ENCODE results near the gene COPG2.

The COPG2 gene

DNA sequence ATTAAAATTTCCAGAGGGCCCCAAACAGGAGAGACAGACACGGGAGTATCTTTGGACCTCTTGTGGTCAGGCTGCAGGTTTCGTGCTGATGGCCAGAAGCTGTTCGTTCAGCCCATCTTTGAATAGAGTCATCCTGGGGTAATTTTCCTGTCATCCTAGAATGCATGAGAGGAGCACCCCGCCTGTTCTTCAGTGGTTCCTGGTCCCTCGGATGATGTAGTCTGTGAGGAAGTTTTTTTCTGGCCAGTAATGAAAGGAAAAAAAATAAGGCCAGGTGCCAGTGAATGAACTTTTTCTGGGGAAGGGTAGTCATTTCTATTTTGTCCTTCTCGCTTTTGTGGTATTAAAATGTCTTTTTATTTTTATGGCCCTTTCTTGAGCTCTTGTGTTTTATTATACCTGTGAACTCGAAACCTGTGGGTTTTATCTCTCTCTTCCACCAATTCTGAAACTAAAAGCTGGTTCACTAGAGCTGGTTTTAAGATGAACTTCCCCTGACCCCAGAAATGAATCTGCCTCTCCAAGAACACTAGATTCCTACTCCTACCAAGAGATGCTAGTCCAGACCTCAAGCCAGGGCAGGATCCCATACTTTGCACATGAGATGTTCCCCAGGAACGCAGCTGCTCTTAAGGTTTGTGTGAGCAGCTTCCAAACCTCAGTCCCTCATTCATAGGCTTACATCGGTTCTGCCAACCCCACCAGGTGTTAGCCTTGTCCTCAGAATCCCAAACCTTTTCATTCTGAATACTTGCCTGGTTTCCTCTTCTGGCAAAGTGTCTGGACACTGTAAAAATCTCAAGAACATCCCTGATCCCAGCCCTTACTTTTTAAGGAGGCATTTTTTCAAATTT is 192.0 kb downstream of the COPG2 start:
- no peak overlapping the region for H3K4me3 ChIP-seq (ENCODE audit: low read depth, low read length)

- no peak overlapping the region for H3K4me3 ChIP-seq (ENCODE audit: low read depth, low read length)
These were observed 192.8 kb downstream of the COPG2 start for GRCh38 chr7:130475776-130476175.

GRCh38 chr7:130473876-130474275 is 194.7 kb downstream of the COPG2 start:
- H3K4me3 ChIP-seq (ENCODE audit: low read depth, low read length), result no peak overlapping the region

DNA sequence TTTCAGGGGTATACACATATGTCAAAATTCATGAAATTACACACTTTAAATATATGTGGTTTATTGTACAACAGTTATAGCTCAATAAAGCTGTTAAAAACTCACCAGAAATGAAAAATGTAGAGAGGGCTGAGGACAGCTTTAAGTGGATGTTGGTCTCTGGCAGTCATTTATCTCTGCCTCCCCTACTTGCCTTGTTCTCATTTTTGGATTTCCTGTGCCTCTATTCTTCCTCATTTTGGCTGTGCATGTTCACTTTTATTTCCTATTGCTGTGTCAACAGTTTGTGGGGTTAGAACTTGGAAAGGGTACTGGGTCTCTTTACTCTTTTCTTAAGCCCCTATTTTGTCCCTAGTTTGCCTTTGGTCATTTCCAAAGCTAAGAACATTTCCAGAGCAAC is 195.3 kb downstream of the COPG2 start:
- no peak overlapping the region for H3K4me3 ChIP-seq (ENCODE audit: low read depth, low read length)

DNA sequence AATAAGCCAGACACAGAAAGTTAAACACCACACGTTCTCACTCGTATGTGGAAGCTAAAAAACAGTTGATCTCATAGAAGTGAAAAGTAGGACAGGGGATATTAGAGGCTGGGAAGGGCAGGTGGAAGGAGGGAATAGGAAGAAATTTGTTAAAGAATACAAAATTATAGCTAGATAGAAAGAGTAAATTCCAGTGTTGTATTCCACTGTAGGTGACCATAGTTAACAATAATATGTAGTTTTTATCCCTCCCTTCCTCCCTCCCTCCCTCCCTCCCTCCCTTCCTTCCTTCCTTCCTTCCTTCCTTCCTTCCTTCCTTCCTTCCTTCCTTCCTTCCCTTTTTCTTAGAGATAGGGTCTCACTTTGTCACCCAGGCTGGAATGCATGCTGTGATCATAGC is 196.6 kb downstream of the COPG2 start:
- H3K4me3 ChIP-seq (ENCODE audit: low read depth, low read length), result no peak overlapping the region

GRCh38 chr7:130468612-130469011 is 199.9 kb downstream of the COPG2 start:
- H3K4me3 ChIP-seq (ENCODE audit: low read depth, low read length), result no peak overlapping the region

DNA sequence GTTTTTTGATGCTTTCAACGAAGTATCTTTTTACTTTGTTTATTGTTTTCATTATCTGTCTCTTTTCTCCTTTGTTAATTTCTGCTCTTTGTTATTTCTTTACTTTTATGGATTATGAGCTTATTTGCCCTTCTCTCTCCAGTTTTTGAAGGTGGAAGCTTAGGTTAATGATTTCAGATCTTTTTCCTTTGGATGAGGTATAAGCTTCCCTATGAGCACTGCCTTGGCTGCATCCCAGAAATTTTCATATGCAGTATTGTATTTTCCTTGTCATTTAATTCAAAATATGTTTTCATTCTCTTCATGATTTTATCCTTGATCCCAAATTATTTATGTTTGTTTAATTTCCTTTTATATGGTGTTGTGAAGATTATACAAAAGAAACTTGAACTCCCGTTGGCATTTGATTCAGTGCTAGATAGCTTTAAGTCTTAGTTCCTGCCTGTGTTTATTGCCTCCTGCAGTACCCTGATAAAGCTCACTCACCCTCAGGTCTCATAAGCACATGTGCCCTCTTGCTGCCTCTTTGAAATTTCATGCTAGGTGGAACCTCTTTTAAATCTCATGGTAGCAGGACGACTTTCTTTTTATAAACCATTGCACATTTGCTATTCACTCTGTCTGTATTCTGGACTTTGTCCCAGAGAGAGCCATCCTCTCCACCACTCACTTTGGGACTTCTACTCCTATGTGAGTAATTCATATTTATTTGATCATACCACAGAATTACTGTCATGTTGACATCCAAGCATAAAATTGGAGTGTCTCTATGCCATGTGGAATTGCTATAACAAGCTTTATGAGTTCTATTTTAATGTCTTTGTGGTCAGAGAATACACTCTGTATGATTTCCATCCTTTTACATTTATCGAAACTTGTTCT is 204.8 kb downstream of the COPG2 start:
- H3K4me3 ChIP-seq (ENCODE audit: low read depth, low read length), result no peak overlapping the region

DNA sequence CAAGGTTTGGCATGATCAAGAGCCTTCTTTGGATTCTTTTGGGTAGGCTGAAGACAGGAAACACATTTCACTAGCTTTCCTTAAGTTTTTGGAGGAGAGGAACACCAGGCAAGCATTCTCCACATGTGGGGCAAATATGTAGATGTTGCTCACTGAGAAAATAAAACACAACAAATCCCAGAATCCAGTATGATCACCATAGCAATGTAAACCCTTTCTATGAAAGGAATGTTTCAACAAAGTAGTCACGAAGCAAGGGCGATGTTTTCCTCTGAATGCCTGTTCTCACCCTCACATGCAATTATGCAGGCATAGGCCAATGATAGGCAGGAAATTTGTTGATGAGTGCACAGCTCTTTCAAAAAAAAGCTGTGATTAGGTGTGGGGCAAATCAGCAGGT is 207.3 kb downstream of the COPG2 start:
- H3K4me3 ChIP-seq (ENCODE audit: low read depth, low read length), result no peak overlapping the region

DNA sequence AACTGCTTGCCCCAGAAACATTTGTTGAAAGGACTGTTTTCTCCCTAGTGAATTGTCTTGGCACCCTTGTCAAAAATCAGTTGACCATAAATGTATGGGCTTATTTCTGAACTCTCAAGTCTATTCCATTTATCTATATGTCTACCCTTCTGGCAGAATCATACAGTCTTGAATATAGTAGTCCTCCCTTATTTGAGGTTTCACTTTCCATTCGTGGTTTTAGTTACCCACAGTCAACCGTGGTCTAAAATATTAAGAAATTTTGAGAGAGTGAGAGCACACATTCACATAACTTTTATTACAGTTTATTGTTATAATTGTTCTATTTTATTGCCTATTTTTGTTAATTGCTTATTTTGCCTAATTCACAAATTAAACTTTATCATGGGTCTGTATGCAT is 210.3 kb downstream of the COPG2 start:
- no peak overlapping the region for H3K4me3 ChIP-seq (ENCODE audit: low read depth, low read length)

Data from iPS-11a (cell line).